ENCODE data around the gene NACC2.
"Not testable (repeated sequence)": the region's sequence is repeated elsewhere in the genome, so short reads cannot be mapped to it uniquely, and the experiment has no call there.

GRCh38 chr9:136026943-136027289 lies 68.2 kb downstream of the NACC2 start:
- TF ChIP-seq, protein P1, sequence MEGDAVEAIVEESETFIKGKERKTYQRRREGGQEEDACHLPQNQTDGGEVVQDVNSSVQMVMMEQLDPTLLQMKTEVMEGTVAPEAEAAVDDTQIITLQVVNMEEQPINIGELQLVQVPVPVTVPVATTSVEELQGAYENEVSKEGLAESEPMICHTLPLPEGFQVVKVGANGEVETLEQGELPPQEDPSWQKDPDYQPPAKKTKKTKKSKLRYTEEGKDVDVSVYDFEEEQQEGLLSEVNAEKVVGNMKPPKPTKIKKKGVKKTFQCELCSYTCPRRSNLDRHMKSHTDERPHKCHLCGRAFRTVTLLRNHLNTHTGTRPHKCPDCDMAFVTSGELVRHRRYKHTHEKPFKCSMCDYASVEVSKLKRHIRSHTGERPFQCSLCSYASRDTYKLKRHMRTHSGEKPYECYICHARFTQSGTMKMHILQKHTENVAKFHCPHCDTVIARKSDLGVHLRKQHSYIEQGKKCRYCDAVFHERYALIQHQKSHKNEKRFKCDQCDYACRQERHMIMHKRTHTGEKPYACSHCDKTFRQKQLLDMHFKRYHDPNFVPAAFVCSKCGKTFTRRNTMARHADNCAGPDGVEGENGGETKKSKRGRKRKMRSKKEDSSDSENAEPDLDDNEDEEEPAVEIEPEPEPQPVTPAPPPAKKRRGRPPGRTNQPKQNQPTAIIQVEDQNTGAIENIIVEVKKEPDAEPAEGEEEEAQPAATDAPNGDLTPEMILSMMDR (IDR thresholded peaks at IDR 0.05), result not testable (repeated sequence)
- TF ChIP-seq EZH2, EZH2phosphoT487 (IDR thresholded peaks at IDR 0.05): not testable (repeated sequence)

Data from neural progenitor cell (in vitro differentiated cells).